IMR-90 (cell line): ENCODE data around the gene HERC6. TPM values are rescaled to one million over a fixed set of nuclear protein-coding genes. Genes with fewer than 3 reads are reported as not detected.

ENCODE experiments used
- ATAC-seq: fragments of 200-7000 bp; cut with Tn5 transposase; 2 replicates; pipeline ENCODE4 v1.9.1; 2020; ENCODE audit warnings: low read depth, mild to moderate bottlenecking, moderate library complexity
- BruUV-seq: library from RNA; stranded (reverse); fragments of 400-500 nt; replicated peaks from 2 replicates; lab custom pipeline; 2021; lab: Mats Ljungman, UMichigan
- CTCF ChIA-PET: fragments of 300-600 bp; formaldehyde crosslinking; extraction: SDS; loops from one replicate; lab custom pipeline; 2021; ENCODE audit warnings: antibody characterized with exemption; lab: Yijun Ruan, JAX
- POLR2A ChIA-PET: fragments of 300-600 bp; sonication (Branson Sonifier 250); formaldehyde crosslinking; loops from one replicate; lab custom pipeline; 2022; ENCODE audit warnings: antibody characterized with exemption; ENCODE audit not compliant: unreplicated experiment; lab: Charles Lee
- DNase-seq: peaks from one replicate; pipeline ENCODE4 v3.0.0; 2013
- H2AFZ ChIP-seq: replicated peaks from 2 replicates; pipeline ENCODE3; 2013; ENCODE audit warnings: low read length, mild to moderate bottlenecking; ENCODE audit not compliant: poor library complexity
- H2AK5ac ChIP-seq: 2 replicates; pipeline ENCODE4 v1.6.1; 2013; ENCODE audit warnings: low read depth, low read length, inconsistent platforms
- H2AK9ac ChIP-seq: replicated peaks from 2 replicates; pipeline ENCODE3; 2013; ENCODE audit warnings: mild to moderate bottlenecking, low read depth, low read length, moderate library complexity; ENCODE audit not compliant: poor library complexity
- H2BK120ac ChIP-seq: 2 replicates; pipeline ENCODE4 v1.6.1; 2013; ENCODE audit warnings: low read depth, low read length, inconsistent platforms
- H2BK15ac ChIP-seq: 3 replicates; pipeline ENCODE4 v1.6.1; 2013; ENCODE audit warnings: low read depth, low read length, inconsistent platforms
- H2BK20ac ChIP-seq: 2 replicates; pipeline ENCODE4 v1.6.1; 2013; ENCODE audit warnings: low read depth, mild to moderate bottlenecking, inconsistent platforms, low read length, moderate library complexity
- H2BK5ac ChIP-seq: 2 replicates; pipeline ENCODE4 v1.6.1; 2013; ENCODE audit warnings: mild to moderate bottlenecking, low read depth, low read length, inconsistent platforms; ENCODE audit not compliant: poor library complexity, severe bottlenecking
- H3K14ac ChIP-seq: replicated peaks from 2 replicates; pipeline ENCODE4 v1.6.1; 2013; ENCODE audit warnings: low read depth, low read length, inconsistent platforms
- H3K18ac ChIP-seq: 2 replicates; pipeline ENCODE4 v1.6.1; 2013; ENCODE audit warnings: low read depth, low read length, control low read depth
- H3K23ac ChIP-seq: 2 replicates; pipeline ENCODE4 v1.6.1; 2013; ENCODE audit warnings: low read depth, low read length, inconsistent platforms
- H3K27ac ChIP-seq: 2 replicates; pipeline ENCODE4 v1.5.1; 2013; ENCODE audit warnings: mild to moderate bottlenecking, control low read depth, low read length; ENCODE audit not compliant: insufficient read depth
- H3K27me3 ChIP-seq: 2 replicates; pipeline ENCODE4 v1.6.1; 2013; ENCODE audit warnings: low read length; ENCODE audit not compliant: control insufficient read depth, insufficient read depth
- H3K36me3 ChIP-seq: 2 replicates; pipeline ENCODE4 v1.6.1; 2013; ENCODE audit warnings: low read length, mixed read lengths; ENCODE audit not compliant: control insufficient read depth, insufficient read depth
- H3K4ac ChIP-seq: 2 replicates; pipeline ENCODE4 v1.6.1; 2013; ENCODE audit warnings: low read depth, low read length, inconsistent platforms
- H3K4me1 ChIP-seq: 2 replicates; pipeline ENCODE4 v1.6.1; 2013; ENCODE audit warnings: low read length, mixed read lengths; ENCODE audit not compliant: control insufficient read depth, insufficient read depth
- H3K4me2 ChIP-seq: 2 replicates; pipeline ENCODE4 v1.6.1; 2013; ENCODE audit warnings: low read depth, mild to moderate bottlenecking, control low read depth, low read length, moderate library complexity
- H3K4me3 ChIP-seq: 2 replicates; pipeline ENCODE4 v1.5.1; 2013; ENCODE audit warnings: low read depth, mild to moderate bottlenecking, control low read depth, low read length, moderate library complexity; ENCODE audit not compliant: insufficient read depth
- H3K56ac ChIP-seq: 2 replicates; pipeline ENCODE4 v1.6.1; 2013; ENCODE audit warnings: low read length, inconsistent platforms; ENCODE audit not compliant: insufficient read depth; ENCODE audit errors: extremely low read depth
- H3K79me1 ChIP-seq, 2 experiments: 2 replicates each; pipeline ENCODE4 v1.6.1; 2013; ENCODE audit warnings: low read length in 2 of 2, inconsistent platforms in 1 of 2, low read depth in 1 of 2
- H3K9ac ChIP-seq: 2 replicates; pipeline ENCODE4 v1.6.1; 2013; ENCODE audit warnings: low read depth, low read length, control low read depth
- H3K9me1 ChIP-seq: 2 replicates; pipeline ENCODE4 v1.6.1; 2013; ENCODE audit warnings: low read length, inconsistent platforms; ENCODE audit not compliant: insufficient read depth
- H3K9me3 ChIP-seq: 2 replicates; pipeline ENCODE4 v1.6.1; 2013; ENCODE audit warnings: low read length; ENCODE audit not compliant: control insufficient read depth, insufficient read depth
- H4K20me1 ChIP-seq: 2 replicates; pipeline ENCODE4 v1.6.1; 2013; ENCODE audit warnings: low read length, inconsistent platforms; ENCODE audit not compliant: insufficient read depth
- H4K5ac ChIP-seq: 2 replicates; pipeline ENCODE4 v1.6.1; 2013; ENCODE audit warnings: mild to moderate bottlenecking, low read depth, low read length, control low read depth
- H4K8ac ChIP-seq, 2 experiments: 2 replicates each; pipeline ENCODE4 v1.6.1; 2013; ENCODE audit warnings: low read depth in 2 of 2, low read length in 2 of 2, control low read depth in 1 of 2, inconsistent platforms in 1 of 2
- H4K91ac ChIP-seq: 2 replicates; pipeline ENCODE4 v1.6.1; 2013; ENCODE audit warnings: low read depth, low read length, inconsistent platforms; ENCODE audit not compliant: insufficient read depth
- BHLHE40 ChIP-seq: fragments of 150-350 bp; IDR thresholded peaks from 2 replicates; pipeline ENCODE4 v1.6.1; 2016; ENCODE audit warnings: mild to moderate bottlenecking, low read depth, low read length
- CEBPB ChIP-seq: IDR thresholded peaks from 2 replicates; pipeline ENCODE4 v1.6.1; 2012; ENCODE audit warnings: low read depth, low read length, improper control_type of control experiment
- CHD1 ChIP-seq: IDR thresholded peaks from 2 replicates; pipeline ENCODE4 v1.6.1; 2012; ENCODE audit warnings: low read depth, low read length, improper control_type of control experiment
- ELK1 ChIP-seq: fragments of 150-350 bp; IDR thresholded peaks from 2 replicates; pipeline ENCODE4 v1.6.1; 2016; ENCODE audit warnings: low read depth, mild to moderate bottlenecking, low read length, moderate library complexity, borderline replicate concordance
- FOS ChIP-seq: fragments of 150-350 bp; IDR thresholded peaks from 2 replicates; pipeline ENCODE4 v1.6.1; 2016; ENCODE audit warnings: low read depth, low read length
- MAFK ChIP-seq: IDR thresholded peaks from 2 replicates; pipeline ENCODE4 v1.6.1; 2012; ENCODE audit warnings: low read depth, low read length, improper control_type of control experiment
- MAZ ChIP-seq: IDR thresholded peaks from 2 replicates; pipeline ENCODE4 v1.6.1; 2012; ENCODE audit warnings: low read depth, mild to moderate bottlenecking, low read length, improper control_type of control experiment, moderate library complexity, borderline replicate concordance
- MXI1 ChIP-seq: IDR thresholded peaks from 2 replicates; pipeline ENCODE4 v1.6.1; 2012; ENCODE audit warnings: low read depth, mild to moderate bottlenecking, low read length, moderate library complexity, borderline replicate concordance
- NFE2L2 ChIP-seq: fragments of 150-350 bp; IDR thresholded peaks from 2 replicates; pipeline ENCODE4 v1.6.1; 2016; ENCODE audit warnings: low read depth, mild to moderate bottlenecking, low read length
- POLR2A ChIP-seq: IDR thresholded peaks from 2 replicates; pipeline ENCODE4 v1.6.1; 2012; ENCODE audit warnings: mild to moderate bottlenecking, low read depth, low read length
- RAD21 ChIP-seq: IDR thresholded peaks from 2 replicates; pipeline ENCODE4 v1.6.1; 2012; ENCODE audit warnings: low read length, improper control_type of control experiment
- RCOR1 ChIP-seq: IDR thresholded peaks from 2 replicates; pipeline ENCODE4 v1.6.1; 2012; ENCODE audit warnings: mild to moderate bottlenecking, low read length, improper control_type of control experiment; ENCODE audit not compliant: insufficient replicate concordance
- RFX5 ChIP-seq: IDR thresholded peaks from 2 replicates; pipeline ENCODE4 v1.8.0; 2012; ENCODE audit warnings: low read depth, mild to moderate bottlenecking, low read length, moderate library complexity
- SMC3 ChIP-seq: fragments of 150-350 bp; IDR thresholded peaks from 2 replicates; pipeline ENCODE4 v1.6.1; 2016; ENCODE audit warnings: low read depth, mild to moderate bottlenecking, antibody characterized with exemption, low read length, moderate library complexity
- USF2 ChIP-seq: fragments of 150-350 bp; IDR thresholded peaks from 2 replicates; pipeline ENCODE4 v1.6.1; 2017; ENCODE audit warnings: mild to moderate bottlenecking, antibody characterized with exemption, low read length, low read depth
- WGBS, 2 experiments: methylation state at CpG; one replicate each; pipeline versions ENCODE4 v1.1.5 to v1.1.7; 2013; ENCODE audit warnings: missing lambda C conversion rate in 2 of 2; ENCODE audit not compliant: insufficient read length in 1 of 2; ENCODE audit errors: extremely low coverage in 2 of 2; 5-methylcytosine and 5-hydroxymethylcytosine counted together
- dilution Hi-C: fragments of 300-500 bp; cut with HindIII; formaldehyde crosslinking; loops from one replicate; pipeline ENCODE4 v1.14.3; 2018; ENCODE audit warnings: low sequenced_read_pairs; ENCODE audit not compliant: unreplicated experiment
- in situ Hi-C: fragments of 300-500 bp; cut with MboI; formaldehyde crosslinking; loops from 3 replicates; pipeline ENCODE4 v1.14.3; 2019; ENCODE audit warnings: low sequenced_read_pairs, inconsistent platforms, mixed read lengths
- intact Hi-C: fragments of 100-400 bp; cut with micrococcal nuclease; formaldehyde crosslinking; loops from 2 replicates; pipeline ENCODE4 v1.10.0; 2022
- polyA plus RNA-seq, 3 experiments: library from polyadenylated mRNA; depleted of rRNA; stranded (reverse); fragments of >200 nt; gene quantifications; 2 replicates each; pipeline ENCODE4 v1.2.3, GENCODE V29; 2012; ENCODE audit warnings: low replicate concordance in 1 of 3
- total RNA-seq: library from RNA; depleted of rRNA; stranded (reverse); fragments of >200 nt; gene quantifications from 2 replicates; pipeline ENCODE4 v1.2.3, GENCODE V29; 2012

The HERC6 gene
- total and polyA plus RNA-seq, 2 of the 4 experiments (the other 2 are of a cell fraction) = 0.53 to 1.6 TPM

GRCh38 chr4:88409789-88410188 lies 31.1 kb downstream of the HERC6 start:
- intact Hi-C loops (no loop called here), dilution Hi-C loops (no loop called here), in situ Hi-C loops (no loop called here)
- Histone ChIP-seq H3K4me1 (no peaks in the 10 kb centered on the region), H3K9me1 (no peaks in the 10 kb centered on the region), H2BK5ac (no peak overlapping the region), H2BK20ac (no peak overlapping the region), H3K27me3 (no peaks in the 10 kb centered on the region; the same call in 1 of the 2 replicates), H2AK9ac (no peak overlapping the region), H3K36me3 (no peaks in the 10 kb centered on the region), H3K4me3 (no peak overlapping the region), H2AFZ (no peak overlapping the region), H4K20me1 (no peaks in the 10 kb centered on the region), H3K4me2 (no peak overlapping the region), H3K18ac (no peak overlapping the region), H3K14ac (no peak overlapping the region), H3K27ac (no peak overlapping the region), H3K79me1 (no peaks in the 10 kb centered on the region), H3K9ac (no peak overlapping the region), H3K56ac (no peak overlapping the region), H4K91ac (no peak overlapping the region), H3K4ac (no peak overlapping the region), H4K5ac (no peak overlapping the region), H2AK5ac (no peak overlapping the region), H2BK15ac (no peak overlapping the region), H4K8ac (no peak overlapping the region), H3K23ac (no peak overlapping the region), H2BK120ac (no peak overlapping the region), H3K9me3 (no peaks in the 10 kb centered on the region)
- no CpG with 5 or more reads among the region's 1 CpG for WGBS, 2 experiments
- ChIA-PET POLR2A (no interaction called here), CTCF (no interaction called here)
- DNase-seq (no peak), ATAC-seq (no peak)
- BruUV-seq = no TSS peak
- no peak for TF ChIP-seq BHLHE40
- no peak for TF ChIP-seq MAFK
- no peak for TF ChIP-seq RCOR1
- TF ChIP-seq ELK1 = no peak
- TF ChIP-seq MAZ = no peak
- TF ChIP-seq RAD21 = no peak
- TF ChIP-seq POLR2A = no peak
- TF ChIP-seq CEBPB = no peak
- TF ChIP-seq CHD1 = no peak
- no peak for TF ChIP-seq RFX5
- no peak for TF ChIP-seq MXI1
- no peak for TF ChIP-seq FOS
- no peak for TF ChIP-seq SMC3
- TF ChIP-seq NFE2L2 = no peak
- no peak for TF ChIP-seq USF2
